Measurements from ENCODE around the gene SLC25A4.

Gene SLC25A4

DNA sequence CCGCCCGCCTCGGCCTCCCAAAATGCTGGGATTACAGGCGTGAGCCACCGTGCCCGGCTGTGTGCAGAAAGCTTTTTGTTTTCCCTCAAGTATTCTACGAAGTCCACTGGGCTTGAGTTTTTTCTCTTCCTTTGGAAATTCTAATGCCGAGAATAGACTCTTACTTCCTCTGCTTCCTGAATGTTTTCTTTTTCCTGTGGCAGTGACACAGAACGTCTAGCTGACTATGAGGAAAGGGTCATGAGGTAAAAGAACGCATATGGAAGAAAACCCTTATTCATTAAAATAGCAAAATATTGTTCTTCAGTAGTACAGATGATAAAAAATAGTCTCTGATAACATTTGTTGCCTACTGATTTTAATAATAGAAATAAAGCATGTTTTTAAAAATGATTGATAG, 4.9 kb upstream of the SLC25A4 start:
- H3K36me3 Mint-ChIP-seq, result no peaks in the 10 kb centered on the region
- H3K4me3 Mint-ChIP-seq, result no peak overlapping the region
- no peak for DNase-seq (ENCODE audit: low spot score in 2 of 2)
- H3K4me1 Mint-ChIP-seq, result peaks cover 6% of the 10 kb centered on the region
- no peak for ATAC-seq
- H3K27ac Mint-ChIP-seq, result no peak overlapping the region
- H3K9me3 Mint-ChIP-seq, result no peaks in the 10 kb centered on the region

- DNase-seq (ENCODE audit: low spot score in 2 of 2) (peak in 1 of 2 donors; percentile 41), ATAC-seq (no peak)
- H3K4me3 Mint-ChIP-seq, result no peak overlapping the region
- H3K27ac Mint-ChIP-seq, result no peak overlapping the region
- H3K36me3 Mint-ChIP-seq, result peaks cover 7% of the 10 kb centered on the region
- H3K4me1 Mint-ChIP-seq, result peaks cover 13% of the 10 kb centered on the region
- no peaks in the 10 kb centered on the region for H3K9me3 Mint-ChIP-seq
These were observed 3.3 kb upstream of the SLC25A4 start for GRCh38 chr4:185139736-185140135.

DNA sequence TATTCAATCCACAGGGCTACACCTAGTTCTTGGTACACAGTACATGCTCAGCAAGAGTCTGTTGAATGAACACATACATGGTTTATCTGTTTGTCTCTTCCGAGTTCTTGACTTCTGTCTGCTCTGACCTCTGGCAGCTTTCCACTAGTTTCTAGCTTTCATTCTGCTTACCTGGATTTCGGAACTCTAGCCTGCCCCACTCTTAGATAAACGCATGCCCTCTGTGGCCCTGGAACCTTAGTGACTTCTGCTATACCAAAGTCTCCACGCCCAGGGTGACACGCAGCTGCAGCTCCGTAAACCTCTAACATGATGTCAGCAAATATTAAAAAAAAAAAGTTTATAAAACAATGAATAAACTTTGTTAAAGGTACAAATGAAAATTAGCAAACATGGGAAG, 1.3 kb upstream of the SLC25A4 start:
- H3K27ac Mint-ChIP-seq, result no peak overlapping the region

DNA sequence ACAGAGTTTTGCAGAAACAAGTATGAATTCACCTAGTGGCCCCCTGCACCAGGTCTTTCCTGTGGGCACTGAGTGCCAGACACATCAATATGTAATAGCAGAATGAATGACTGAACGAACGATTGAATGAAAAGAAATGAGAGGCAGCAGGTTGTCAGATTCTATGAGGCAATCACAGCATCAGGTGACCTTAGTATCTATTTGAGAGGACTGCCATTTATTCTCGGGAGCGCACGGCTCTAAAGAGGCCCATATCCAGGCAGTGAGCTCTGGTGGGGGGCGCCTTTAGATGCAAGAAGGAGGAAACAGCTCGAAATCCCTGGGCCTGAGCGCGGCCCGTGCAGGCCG, 528 bp upstream of the SLC25A4 start:
- Mint-ChIP-seq H3K36me3 (peaks cover 14% of the 10 kb centered on the region), H3K4me3 (peak overlapping the region; percentile 80), H3K27ac (peak overlapping the region; percentile 40), H3K9me3 (no peaks in the 10 kb centered on the region), H3K4me1 (peaks cover 13% of the 10 kb centered on the region)
- ATAC-seq, result peak; percentile 23
- DNase-seq (ENCODE audit: low spot score in 2 of 2), result no peak

More for the DNA sequence above, 1.3 kb upstream of the SLC25A4 start:
- no peak for DNase-seq (ENCODE audit: low spot score in 2 of 2)
- Mint-ChIP-seq H3K4me3 (peak overlapping the region; percentile 80), H3K4me1 (peaks cover 13% of the 10 kb centered on the region), H3K9me3 (no peaks in the 10 kb centered on the region), H3K36me3 (peaks cover 14% of the 10 kb centered on the region)
- ATAC-seq, result no peak

GRCh38 chr4:185143601-185143969, 519 bp downstream of the SLC25A4 start:
- H3K4me3 Mint-ChIP-seq, result peak overlapping the region; percentile 80
- H3K9me3 Mint-ChIP-seq, result no peaks in the 10 kb centered on the region
- ATAC-seq (peak; percentile 27), DNase-seq (ENCODE audit: low spot score in 2 of 2) (peak in 1 of 2 donors; percentile 59)
- H3K4me1 Mint-ChIP-seq, result peaks cover 13% of the 10 kb centered on the region
- no peak overlapping the region for H3K27ac Mint-ChIP-seq
- peaks cover 14% of the 10 kb centered on the region for H3K36me3 Mint-ChIP-seq

GRCh38 chr4:185144601-185145240, 1.7 kb downstream of the SLC25A4 start:
- Mint-ChIP-seq H3K4me3 (peak overlapping the region; percentile 80), H3K36me3 (peaks cover 14% of the 10 kb centered on the region), H3K9me3 (no peaks in the 10 kb centered on the region), H3K4me1 (peaks cover 19% of the 10 kb centered on the region), H3K27ac (no peak overlapping the region)
- ATAC-seq (no peak), DNase-seq (ENCODE audit: low spot score in 2 of 2) (no peak)

DNA sequence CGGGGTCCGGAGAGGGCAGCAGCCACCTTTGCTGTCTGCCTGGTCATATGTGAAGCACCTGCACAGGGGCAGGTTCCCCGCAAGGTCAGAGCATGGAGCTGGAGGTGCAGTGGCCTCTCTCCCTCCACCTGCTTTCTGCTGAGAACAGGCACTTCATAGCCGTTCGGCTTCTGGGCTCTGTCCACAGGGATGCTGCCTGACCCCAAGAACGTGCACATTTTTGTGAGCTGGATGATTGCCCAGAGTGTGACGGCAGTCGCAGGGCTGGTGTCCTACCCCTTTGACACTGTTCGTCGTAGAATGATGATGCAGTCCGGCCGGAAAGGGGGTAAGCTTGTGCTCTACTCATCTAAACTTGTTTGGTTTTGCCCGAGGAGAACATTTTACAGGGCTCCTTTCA, 2.5 kb downstream of the SLC25A4 start:
- no peak for DNase-seq (ENCODE audit: low spot score in 2 of 2)
- no peaks in the 10 kb centered on the region for H3K9me3 Mint-ChIP-seq
- ATAC-seq, result no peak
- H3K4me1 Mint-ChIP-seq, result peaks cover 19% of the 10 kb centered on the region
- H3K4me3 Mint-ChIP-seq, result no peak overlapping the region
- H3K36me3 Mint-ChIP-seq, result peaks cover 14% of the 10 kb centered on the region
- no peak overlapping the region for H3K27ac Mint-ChIP-seq

DNA sequence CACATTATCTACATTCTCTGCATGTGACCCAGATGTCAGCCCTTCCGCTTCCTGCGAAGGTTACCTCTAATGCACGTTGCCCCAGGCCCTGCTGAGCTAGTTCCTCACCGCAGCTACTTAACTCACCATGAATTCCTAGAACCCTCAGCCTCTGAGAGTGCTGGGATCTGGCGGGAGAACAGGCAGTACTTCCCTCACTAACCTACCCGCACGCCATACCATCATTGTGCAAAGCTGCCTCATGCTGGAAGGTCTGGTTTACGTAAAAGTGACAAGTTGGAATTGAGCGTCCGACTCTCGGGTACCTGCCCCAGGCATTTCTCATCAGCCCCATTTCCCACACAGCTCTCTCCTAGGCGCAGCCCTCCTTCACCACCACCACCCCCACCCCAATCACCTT, 6.3 kb downstream of the SLC25A4 start:
- Mint-ChIP-seq H3K9me3 (no peaks in the 10 kb centered on the region), H3K4me1 (peaks cover 6% of the 10 kb centered on the region), H3K36me3 (peaks cover 30% of the 10 kb centered on the region), H3K27ac (peak overlapping the region; percentile 57), H3K4me3 (no peak overlapping the region)
- ATAC-seq, result no peak
- peak in 1 of 2 donors; percentile 34 for DNase-seq (ENCODE audit: low spot score in 2 of 2)

- ATAC-seq, result no peak
- DNase-seq (ENCODE audit: low spot score in 2 of 2), result no peak
- H3K4me1 Mint-ChIP-seq, result peaks cover 6% of the 10 kb centered on the region
- H3K36me3 Mint-ChIP-seq, result peaks cover 33% of the 10 kb centered on the region
- H3K9me3 Mint-ChIP-seq, result no peaks in the 10 kb centered on the region
- no peak overlapping the region for H3K4me3 Mint-ChIP-seq
- H3K27ac Mint-ChIP-seq, result peak overlapping the region; percentile 39
These were observed 8.2 kb downstream of the SLC25A4 start for GRCh38 chr4:185151296-185151695.

- no peak for DNase-seq (ENCODE audit: low spot score in 2 of 2)
- H3K4me3 Mint-ChIP-seq, result no peak overlapping the region
These were observed 22.6 kb downstream of the SLC25A4 start for GRCh38 chr4:185165605-185166063.

DNA sequence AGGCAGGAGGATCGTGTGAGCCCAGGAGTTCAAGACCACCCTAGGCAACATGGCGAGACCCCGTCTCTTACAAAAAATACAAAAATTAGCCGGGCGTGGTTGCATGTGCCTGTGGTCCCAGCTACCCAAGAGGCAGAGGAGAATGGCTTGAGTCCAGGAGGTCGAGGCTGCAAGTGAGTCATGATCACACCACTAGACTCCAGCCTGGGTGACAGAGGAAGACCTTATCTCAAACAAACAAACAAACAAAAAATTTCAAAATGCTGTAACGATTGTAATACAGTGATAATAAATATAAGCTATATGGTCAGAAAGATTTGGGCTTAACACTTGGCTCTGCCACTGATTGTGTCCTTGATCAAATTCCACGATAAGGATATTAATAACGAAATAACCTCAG, 24.2 kb downstream of the SLC25A4 start:
- H3K27ac Mint-ChIP-seq, result no peak overlapping the region
- no peaks in the 10 kb centered on the region for H3K9me3 Mint-ChIP-seq
- no peak overlapping the region for H3K4me3 Mint-ChIP-seq
- ATAC-seq (no peak), DNase-seq (ENCODE audit: low spot score in 2 of 2) (no peak)
- peaks cover 17% of the 10 kb centered on the region for H3K4me1 Mint-ChIP-seq
- peaks cover 80% of the 10 kb centered on the region for H3K36me3 Mint-ChIP-seq

More at GRCh38 chr4:185165605-185166063, 22.6 kb downstream of the SLC25A4 start:
- Mint-ChIP-seq H3K4me1 (peaks cover 17% of the 10 kb centered on the region), H3K36me3 (peaks cover 80% of the 10 kb centered on the region), H3K9me3 (no peaks in the 10 kb centered on the region), H3K27ac (no peak overlapping the region)
- peak; percentile 98 for ATAC-seq

- DNase-seq (ENCODE audit: low spot score in 2 of 2), result no peak
- Mint-ChIP-seq H3K36me3 (peaks cover 89% of the 10 kb centered on the region), H3K9me3 (no peaks in the 10 kb centered on the region), H3K4me1 (no peaks in the 10 kb centered on the region), H3K4me3 (no peak overlapping the region), H3K27ac (no peak overlapping the region)
- no peak for ATAC-seq
These were observed 28.5 kb downstream of the SLC25A4 start for GRCh38 chr4:185171373-185172071.

GRCh38 chr4:185179488-185179887, 36.4 kb downstream of the SLC25A4 start:
- no peak for DNase-seq (ENCODE audit: low spot score in 2 of 2)
- Mint-ChIP-seq H3K4me3 (no peak overlapping the region), H3K9me3 (no peaks in the 10 kb centered on the region), H3K4me1 (peaks cover 27% of the 10 kb centered on the region), H3K36me3 (peaks cover 46% of the 10 kb centered on the region), H3K27ac (no peak overlapping the region)
- ATAC-seq, result peak; percentile 72

GRCh38 chr4:185182239-185182638, 39.2 kb downstream of the SLC25A4 start:
- no peaks in the 10 kb centered on the region for H3K9me3 Mint-ChIP-seq

GRCh38 chr4:185183622-185184281, 40.7 kb downstream of the SLC25A4 start:
- no peaks in the 10 kb centered on the region for H3K9me3 Mint-ChIP-seq
- DNase-seq (ENCODE audit: low spot score in 2 of 2) (peak; percentile 63 to 79), ATAC-seq (peak; percentile 69)
- H3K27ac Mint-ChIP-seq, result no peak overlapping the region
- no peak overlapping the region for H3K4me3 Mint-ChIP-seq
- H3K36me3 Mint-ChIP-seq, result peaks cover 42% of the 10 kb centered on the region
- peaks cover 31% of the 10 kb centered on the region for H3K4me1 Mint-ChIP-seq

More at GRCh38 chr4:185182239-185182638, 39.2 kb downstream of the SLC25A4 start:
- DNase-seq (ENCODE audit: low spot score in 2 of 2) (no peak), ATAC-seq (no peak)
- no peak overlapping the region for H3K27ac Mint-ChIP-seq
- H3K4me3 Mint-ChIP-seq, result no peak overlapping the region
- peaks cover 33% of the 10 kb centered on the region for H3K36me3 Mint-ChIP-seq
- H3K4me1 Mint-ChIP-seq, result peaks cover 32% of the 10 kb centered on the region

DNA sequence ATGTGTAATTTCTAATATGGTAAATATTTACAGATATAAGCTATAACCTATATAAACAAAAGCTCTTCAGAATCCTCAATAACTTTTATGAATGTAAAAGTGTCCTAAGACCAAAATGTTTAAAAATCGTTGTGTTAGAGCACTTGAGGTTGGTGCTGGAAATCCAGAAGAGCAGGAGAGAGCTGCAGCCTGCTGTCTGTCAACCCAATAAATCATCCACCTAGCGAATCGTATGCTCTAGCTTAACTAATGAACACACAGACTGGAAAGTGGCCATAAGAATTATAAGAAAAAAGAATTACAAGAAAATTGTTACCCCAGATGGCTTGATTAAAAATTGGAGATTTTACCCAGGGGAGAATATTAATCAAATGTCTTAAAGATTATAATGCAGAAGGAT, 43.7 kb downstream of the SLC25A4 start:
- Mint-ChIP-seq H3K4me3 (no peak overlapping the region), H3K9me3 (no peaks in the 10 kb centered on the region), H3K27ac (no peak overlapping the region), H3K4me1 (peaks cover 27% of the 10 kb centered on the region), H3K36me3 (peaks cover 55% of the 10 kb centered on the region)
- ATAC-seq, result no peak
- DNase-seq (ENCODE audit: low spot score in 2 of 2), result no peak

Data from stimulated activated effector memory CD8-positive, alpha-beta T cell treated with anti-CD3 and anti-CD28 coated beads, Interleukin-12 subunit alpha, Interleukin-12 subunit beta, amount 100 ng/mL, for 72 hours (primary cell).